Amniotic stem cell (primary cell): ENCODE measurements around the gene USF3.

Experiments
- DNase-seq: peaks from one replicate; lab custom pipeline; 2025; lab: John Stamatoyannopoulos, UW

USF3 gene

DNA sequence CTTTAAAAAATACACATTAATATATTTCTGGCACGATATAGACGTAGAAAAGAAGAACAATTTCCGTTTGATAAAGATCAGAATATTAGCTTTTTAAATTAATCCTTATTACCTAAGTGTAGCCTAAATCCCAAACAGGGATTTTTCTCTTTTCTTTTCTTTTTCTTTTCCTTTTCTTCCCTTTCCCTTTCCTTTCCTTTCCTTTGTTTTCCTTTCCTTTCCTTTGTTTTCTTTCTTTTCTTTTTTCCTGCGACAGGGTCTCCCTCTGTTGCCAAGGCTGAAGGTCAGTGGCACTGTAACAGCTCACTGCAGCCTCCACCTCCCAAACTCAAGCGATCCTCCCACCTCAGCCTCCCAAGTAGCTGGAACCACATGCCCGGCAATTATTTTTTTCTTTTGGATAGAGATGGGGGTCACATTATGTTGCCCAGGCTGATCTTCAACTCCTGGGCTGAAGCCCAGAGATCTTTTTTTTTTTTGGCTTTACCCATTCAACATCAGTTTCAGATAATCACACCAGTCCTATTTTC, 1.8 kb upstream of the USF3 start:
- DNase-seq, result no peak

GRCh38 chr3:113697500-113698090, 1.2 kb upstream of the USF3 start:
- DNase-seq, result no peak

DNA sequence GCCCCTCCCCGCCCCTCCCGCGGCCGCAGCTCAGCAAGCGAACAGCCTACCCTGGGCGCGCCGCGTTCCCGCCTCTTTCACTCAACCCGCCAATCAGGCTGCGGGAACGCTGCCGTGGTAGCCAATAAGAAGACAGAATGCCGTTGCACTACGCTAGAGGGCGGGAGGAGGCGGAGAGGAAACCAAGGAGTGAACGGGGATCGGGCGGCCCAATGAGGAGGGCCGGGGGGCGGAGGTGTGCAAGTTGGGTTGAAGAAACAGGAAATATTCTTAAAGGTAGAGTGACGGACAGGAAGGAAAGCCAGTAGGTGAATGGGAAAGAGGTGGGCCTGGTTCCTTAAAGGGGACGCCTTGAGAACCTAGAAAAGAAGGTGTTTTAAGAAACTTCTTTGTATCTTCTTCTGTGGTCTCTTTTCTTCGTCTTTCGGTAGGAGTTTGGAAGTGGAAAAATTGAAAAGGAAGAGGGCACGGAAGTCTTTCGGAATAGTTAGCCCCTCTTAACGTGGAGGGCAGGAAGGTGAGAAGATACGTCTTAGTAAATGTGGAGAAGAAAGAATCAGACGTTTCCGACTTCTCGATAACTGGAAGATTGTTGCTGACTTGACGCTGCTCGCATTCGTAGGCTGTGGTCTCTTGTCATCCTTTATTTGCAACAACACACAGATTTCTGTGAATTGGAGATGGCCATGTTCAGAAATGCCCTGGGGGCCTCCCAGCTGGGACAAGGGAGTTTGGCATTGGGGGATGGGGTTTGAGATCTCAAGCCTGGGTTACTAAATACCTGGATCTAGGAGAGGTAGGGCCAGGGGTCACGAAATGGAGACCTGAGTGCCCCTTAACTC, 437 bp upstream of the USF3 start:
- peak; percentile 99 for DNase-seq

- DNase-seq, result peak; percentile 6
These were observed 1.0 kb downstream of the USF3 start for GRCh38 chr3:113695431-113695785.

DNA sequence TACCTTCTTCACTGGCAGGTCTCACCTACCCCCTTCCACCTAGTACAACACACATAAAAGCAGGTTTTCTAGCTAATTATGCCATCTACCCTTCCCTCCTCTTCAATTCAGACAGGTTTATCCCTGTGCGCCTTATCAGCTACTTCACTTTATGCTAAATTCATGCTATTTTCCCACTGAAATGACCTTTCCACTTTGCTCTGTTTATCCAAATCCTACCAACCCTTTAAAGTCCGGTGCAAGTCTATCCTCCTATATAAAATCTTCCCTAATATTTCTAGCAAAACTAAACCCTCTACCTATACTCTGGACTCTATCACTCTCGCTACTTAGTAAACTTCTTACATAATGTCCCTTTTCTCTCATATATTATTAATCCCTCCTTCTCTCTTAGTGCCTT, 6.0 kb downstream of the USF3 start:
- no peak for DNase-seq

DNA sequence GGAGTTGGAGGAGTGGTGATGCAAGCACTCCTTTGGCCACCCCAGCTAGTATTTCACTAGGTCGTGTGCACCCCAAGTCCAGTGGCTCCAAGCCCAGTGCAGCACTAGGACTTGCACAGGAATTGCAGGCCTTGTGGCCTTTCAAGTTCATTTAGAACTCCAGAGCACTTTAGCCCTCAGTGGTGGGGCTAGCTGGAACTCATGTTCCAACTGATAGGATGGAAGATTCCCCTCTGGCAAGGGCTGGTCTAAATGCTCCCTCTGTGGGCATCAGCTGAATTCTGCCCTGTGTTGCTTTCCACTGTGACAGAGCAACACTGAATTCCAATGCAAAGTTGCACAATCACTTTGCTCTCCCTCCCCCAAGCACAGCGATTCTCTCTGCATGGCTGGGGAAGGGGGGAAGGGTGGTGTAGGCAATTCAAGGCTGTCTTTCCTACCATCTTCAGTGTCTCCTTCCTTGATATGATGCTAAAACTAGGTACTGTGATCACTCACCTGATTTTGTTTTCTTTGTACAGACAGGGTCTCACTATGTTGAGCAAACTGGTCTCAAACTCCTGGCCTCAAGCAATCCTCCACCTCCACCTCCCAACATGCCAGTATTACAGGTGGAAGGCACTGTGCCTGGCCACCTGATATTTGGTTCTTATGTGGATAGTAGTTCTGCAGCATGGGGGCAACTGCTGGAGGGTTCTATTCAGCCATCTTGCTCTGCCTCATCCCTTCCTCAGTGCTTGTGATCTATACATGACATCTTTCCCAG, 10.3 kb downstream of the USF3 start:
- no peak for DNase-seq

- DNase-seq, result no peak
These were observed 11.3 kb downstream of the USF3 start for GRCh38 chr3:113685124-113685523.

DNA sequence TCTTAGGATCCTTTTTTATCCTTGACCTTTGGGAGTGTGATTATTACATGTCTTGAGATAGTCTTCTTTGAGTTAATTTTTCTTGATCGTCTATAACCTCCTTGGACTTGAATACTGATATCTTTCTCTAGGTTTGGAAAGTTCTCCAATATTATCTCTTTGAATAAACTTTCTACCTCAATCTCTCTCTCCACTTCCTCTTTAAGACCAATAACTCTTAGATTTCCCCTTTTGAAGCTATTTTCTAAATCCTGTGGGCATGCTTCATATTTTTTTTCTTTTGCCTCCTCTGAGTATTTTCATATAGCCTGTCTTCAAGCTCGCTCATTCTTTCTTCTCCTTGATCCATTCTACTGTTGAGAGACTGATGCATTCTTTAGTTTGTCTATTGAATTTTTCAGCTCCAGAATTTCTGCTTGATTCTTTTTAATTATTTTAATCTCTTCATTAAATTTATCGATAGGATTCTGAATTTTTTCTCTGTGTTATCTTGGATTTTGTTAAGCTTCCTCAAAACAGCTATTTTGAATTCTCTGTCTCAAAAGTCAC, 12.1 kb downstream of the USF3 start:
- DNase-seq, result no peak

- DNase-seq, result no peak
These were observed 17.7 kb downstream of the USF3 start for GRCh38 chr3:113678773-113679172.

- DNase-seq, result no peak
These were observed 18.7 kb downstream of the USF3 start for GRCh38 chr3:113677737-113678136.

GRCh38 chr3:113676261-113676660, 20.2 kb downstream of the USF3 start:
- no peak for DNase-seq

DNA sequence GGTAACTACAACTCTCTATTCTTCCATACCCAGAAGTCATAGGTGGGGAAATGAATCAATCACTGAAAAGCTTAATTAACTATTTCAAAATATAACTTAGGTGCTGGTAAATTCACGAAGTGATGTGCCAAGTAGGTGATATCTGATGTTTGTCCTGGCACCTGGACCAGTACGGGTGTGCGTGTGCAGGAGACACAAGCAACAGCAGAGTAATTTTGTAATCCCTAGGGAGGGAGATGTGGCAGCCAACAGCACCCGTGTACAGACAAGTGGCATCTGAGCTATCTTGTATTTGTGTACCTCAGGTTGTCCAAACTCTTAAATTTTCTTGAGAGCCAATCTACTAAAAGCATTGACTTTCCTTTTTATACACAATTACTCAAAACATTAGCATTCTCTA, 22.8 kb downstream of the USF3 start:
- no peak for DNase-seq

- no peak for DNase-seq
These were observed 28.4 kb downstream of the USF3 start for GRCh38 chr3:113668015-113668414.

DNA sequence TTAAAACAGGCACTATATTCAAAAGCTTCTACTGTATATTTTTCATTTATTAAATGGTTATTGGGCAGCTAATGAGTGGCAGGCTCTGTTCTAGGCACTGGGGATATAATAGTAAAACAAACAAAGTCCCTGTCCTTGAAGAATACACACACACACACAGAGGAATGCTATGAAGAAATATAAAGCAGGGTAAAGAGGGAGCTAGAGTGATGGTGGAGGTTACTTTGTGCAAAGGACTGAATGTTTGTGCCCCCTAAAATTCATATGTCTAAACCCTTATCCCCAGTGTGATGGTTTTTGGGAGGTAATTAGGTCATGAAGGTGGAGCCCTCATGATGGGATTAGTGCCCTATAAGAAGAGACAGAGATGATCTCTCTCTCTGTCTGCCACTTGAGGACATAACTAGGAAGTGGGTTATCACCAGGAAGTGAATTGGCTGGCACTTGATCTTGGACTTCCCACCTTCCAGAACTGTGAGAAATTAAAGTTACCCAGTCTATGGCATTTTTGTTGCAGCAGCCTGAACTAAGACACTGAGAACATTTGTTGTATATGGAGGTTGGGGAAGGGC, 31.8 kb downstream of the USF3 start:
- DNase-seq, result no peak

DNA sequence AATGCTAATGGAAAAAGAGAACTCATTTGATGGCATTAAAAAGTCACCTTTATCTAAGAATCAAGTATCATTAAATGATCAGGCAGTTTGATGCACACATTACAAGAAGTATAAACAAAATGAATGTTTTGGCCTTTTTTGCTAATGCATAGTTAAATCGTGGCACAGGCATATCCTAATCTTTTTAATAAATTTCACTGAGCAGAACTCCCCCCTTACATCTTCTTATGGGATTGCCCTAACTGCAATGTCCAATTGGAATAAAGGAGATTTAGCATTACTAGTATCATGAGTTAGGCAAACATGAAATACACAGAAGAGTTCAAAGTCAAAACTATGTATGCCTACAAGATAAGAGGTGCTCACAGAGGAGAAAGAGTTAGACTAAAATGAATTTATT, 32.7 kb downstream of the USF3 start:
- DNase-seq, result no peak

GRCh38 chr3:113663324-113663750, 33.1 kb downstream of the USF3 start:
- DNase-seq, result no peak

DNA sequence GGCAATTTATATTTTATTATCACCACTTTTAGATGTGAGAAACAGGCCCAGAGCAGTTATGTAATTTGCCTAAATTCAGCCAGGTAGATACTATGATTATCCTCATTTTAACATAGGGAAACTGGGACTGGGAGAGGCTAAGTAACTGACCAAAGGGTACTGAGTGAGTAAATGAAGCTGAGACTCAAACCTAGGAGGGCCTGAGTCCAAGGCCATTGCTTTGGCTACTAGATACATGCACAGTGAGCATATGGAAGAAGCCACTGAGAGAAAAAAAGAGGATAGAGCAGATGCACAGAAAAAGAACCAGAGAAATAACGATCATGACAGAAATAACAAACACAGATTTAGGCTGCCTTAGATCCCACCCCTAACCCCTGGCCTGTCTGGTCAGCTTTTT, 33.6 kb downstream of the USF3 start:
- no peak for DNase-seq

GRCh38 chr3:113660896-113661295, 35.5 kb downstream of the USF3 start:
- no peak for DNase-seq

DNA sequence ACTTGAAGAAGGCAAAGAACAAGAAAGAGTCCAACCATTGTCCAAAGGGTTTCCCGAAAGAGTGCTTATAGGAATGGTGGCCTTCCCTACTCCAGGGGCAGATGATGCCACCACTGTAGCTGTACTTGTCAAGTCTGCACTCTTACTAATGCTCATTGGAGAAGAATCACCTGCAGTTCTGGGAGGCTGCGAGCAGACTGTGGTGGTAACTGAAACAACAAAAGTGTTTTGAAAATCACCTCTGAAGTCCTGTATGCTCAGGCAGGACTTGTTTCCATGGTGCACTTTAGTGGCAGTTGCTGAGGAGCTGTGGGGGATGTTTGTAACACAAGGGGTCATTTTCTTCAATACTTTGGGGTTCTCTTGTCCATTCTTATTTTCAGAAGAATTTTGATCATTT, 36.0 kb downstream of the USF3 start:
- DNase-seq, result no peak

- no peak for DNase-seq
These were observed 36.4 kb downstream of the USF3 start for GRCh38 chr3:113659996-113660395.

- no peak for DNase-seq
These were observed 37.3 kb downstream of the USF3 start for GRCh38 chr3:113659101-113659541.

DNA sequence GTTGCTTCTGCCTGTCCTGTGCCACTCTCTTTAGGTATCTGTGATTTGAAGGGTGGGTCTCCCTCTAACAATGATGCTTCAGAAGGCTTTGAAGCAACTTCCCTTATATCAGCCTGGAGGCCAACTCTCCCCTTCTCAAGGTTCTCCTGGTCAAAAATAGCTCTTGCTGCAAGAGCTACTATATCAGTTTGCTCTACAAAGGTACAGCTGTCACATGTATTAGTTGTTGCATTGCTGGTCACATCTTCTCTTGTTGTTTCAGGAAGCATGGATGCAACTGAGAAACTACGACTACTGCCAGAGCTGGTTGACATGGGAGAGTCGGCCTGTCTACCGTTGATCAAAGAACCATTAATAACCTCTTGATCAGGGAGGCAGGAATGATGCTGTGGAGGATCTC, 38.3 kb downstream of the USF3 start:
- DNase-seq, result no peak
